SU-DHL-6 (cell line): ENCODE data around the gene MAP2.

Experiments used
- H2AFZ ChIP-seq: fragments of 200-600 bp; sonication (generic); 2 replicates; pipeline ENCODE4 v1.6.1; 2014; ENCODE audit warnings: low read depth, mild to moderate bottlenecking, moderate library complexity, mixed read lengths, antibody characterized with exemption, low read length; ENCODE audit not compliant: severe bottlenecking
- H3F3A ChIP-seq: fragments of 200-600 bp; shearing (Covaris generic); 2 replicates; pipeline ENCODE4 v1.6.0; 2016; ENCODE audit warnings: antibody characterized with exemption, mild to moderate bottlenecking; ENCODE audit not compliant: insufficient read depth
- H3K27ac ChIP-seq: fragments of 200-600 bp; sonication (generic); 2 replicates; pipeline ENCODE4 v1.5.1; 2016; ENCODE audit warnings: low read depth, mild to moderate bottlenecking, low read length, moderate library complexity, mixed read lengths
- H3K27me3 ChIP-seq: fragments of 200-600 bp; sonication (generic), shearing (Covaris generic); 2 replicates; pipeline ENCODE4 v1.6.0; 2014; ENCODE audit warnings: mild to moderate bottlenecking, low read length
- H3K36me3 ChIP-seq: fragments of 200-600 bp; sonication (generic); 2 replicates; pipeline ENCODE4 v1.6.1; 2014; ENCODE audit warnings: mild to moderate bottlenecking, low read length, mixed read lengths
- H3K4me2 ChIP-seq: fragments of 300-600, 200-600 bp; shearing (Covaris generic), sonication (generic); 2 replicates; pipeline ENCODE4 v1.6.0; 2014; ENCODE audit warnings: low read length, low read depth, mild to moderate bottlenecking; ENCODE audit not compliant: poor library complexity, severe bottlenecking
- H3K4me3 ChIP-seq: fragments of 200-600 bp; sonication (generic); 2 replicates; pipeline ENCODE4 v1.5.1; 2014; ENCODE audit warnings: antibody characterized with exemption, low read length, mild to moderate bottlenecking, mixed read lengths; ENCODE audit not compliant: insufficient read depth, poor library complexity, severe bottlenecking
- H3K79me2 ChIP-seq: fragments of 200-600 bp; sonication (generic); 2 replicates; pipeline ENCODE4 v1.6.1; 2014; ENCODE audit warnings: mild to moderate bottlenecking, low read length, moderate library complexity; ENCODE audit not compliant: insufficient read depth
- H3K9ac ChIP-seq: fragments of 200-600 bp; sonication (generic); 2 replicates; pipeline ENCODE4 v1.7.0; 2014; ENCODE audit warnings: mild to moderate bottlenecking, low read length
- H3K9me2 ChIP-seq: fragments of 200-600 bp; sonication (generic); replicated peaks from 2 replicates; pipeline ENCODE4 v1.6.1; 2014; ENCODE audit warnings: low read length; ENCODE audit not compliant: insufficient read depth
- H3K9me3 ChIP-seq: fragments of 200-600 bp; sonication (generic); 2 replicates; pipeline ENCODE4 v1.6.1; 2014; ENCODE audit warnings: low read length, mixed read lengths; ENCODE audit not compliant: insufficient read depth
- H4K20me1 ChIP-seq: fragments of 200-600 bp; sonication (generic); 2 replicates; pipeline ENCODE4 v1.6.1; 2014; ENCODE audit warnings: low read depth, mild to moderate bottlenecking, antibody characterized with exemption, low read length, moderate library complexity, mixed read lengths
- CTCF ChIP-seq: fragments of 200-600 bp; sonication (generic); IDR thresholded peaks from one replicate; pipeline ENCODE4 v1.5.1; 2017; ENCODE audit warnings: antibody characterized with exemption, mild to moderate bottlenecking, low read length, moderate library complexity; ENCODE audit not compliant: insufficient read depth, poor library complexity, severe bottlenecking
- EZH2phosphoT487 ChIP-seq: fragments of 200-600 bp; sonication (generic), shearing (Covaris generic); conservative IDR thresholded peaks from 2 replicates; pipeline ENCODE4 v1.6.1; 2018; ENCODE audit warnings: mild to moderate bottlenecking, antibody characterized with exemption, low read length, moderate library complexity, mixed read lengths

Gene MAP2

GRCh38 chr2:209666296-209666695 is 242.4 kb downstream of the MAP2 start:
- Histone ChIP-seq H3K36me3 (no peaks in the 10 kb centered on the region), H3K9me2 (no peaks in the 10 kb centered on the region), H3K4me3 (no peak overlapping the region), H3K27ac (no peak overlapping the region), H2AFZ (no peak overlapping the region), H3K27me3 (no peaks in the 10 kb centered on the region), H3K9me3 (no peaks in the 10 kb centered on the region), H3K79me2 (no peaks in the 10 kb centered on the region), H3K9ac (no peak overlapping the region), H3F3A (no peaks in the 10 kb centered on the region), H4K20me1 (no peaks in the 10 kb centered on the region), H3K4me2 (no peak overlapping the region)
- no peak for TF ChIP-seq EZH2phosphoT487
- no peak for TF ChIP-seq CTCF

DNA sequence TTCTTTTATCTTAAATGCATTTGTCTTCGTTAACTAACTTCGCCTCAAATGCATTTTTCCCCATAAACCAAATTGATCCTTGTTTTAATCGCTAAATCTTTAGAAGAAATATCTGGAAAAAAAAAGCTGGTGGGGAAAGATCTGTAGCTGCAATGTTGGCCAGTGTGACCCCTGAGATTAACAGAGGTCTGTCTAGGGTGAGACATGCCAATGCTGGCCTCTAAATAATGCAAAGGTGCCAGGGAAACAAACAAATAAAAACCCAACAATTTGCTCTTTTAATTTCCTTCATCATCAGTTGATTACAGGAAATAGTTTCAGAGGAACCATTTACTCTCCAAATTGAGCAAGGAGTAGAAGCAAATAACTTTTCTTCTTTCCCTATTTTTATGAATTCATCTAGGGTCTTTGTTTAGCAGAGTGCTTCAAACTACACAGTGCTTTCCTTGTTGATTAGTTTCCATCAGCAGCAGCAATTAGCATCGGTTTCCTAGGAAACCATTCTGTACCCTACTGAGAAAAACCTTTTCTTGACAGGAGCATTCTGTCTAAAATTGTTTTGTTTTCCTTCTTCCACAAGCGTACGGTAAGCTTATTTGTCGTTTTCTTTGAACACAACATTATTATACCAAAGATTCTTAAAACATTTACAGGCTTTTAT is 247.3 kb downstream of the MAP2 start:
- Histone ChIP-seq H3K27ac (no peak overlapping the region), H4K20me1 (no peaks in the 10 kb centered on the region), H3K79me2 (no peaks in the 10 kb centered on the region), H3K36me3 (no peaks in the 10 kb centered on the region), H3K9me2 (no peaks in the 10 kb centered on the region), H3K9ac (no peak overlapping the region), H2AFZ (no peak overlapping the region), H3F3A (no peaks in the 10 kb centered on the region), H3K9me3 (no peaks in the 10 kb centered on the region), H3K4me2 (no peak overlapping the region), H3K4me3 (no peak overlapping the region), H3K27me3 (no peaks in the 10 kb centered on the region)
- TF ChIP-seq CTCF (no peak), EZH2phosphoT487 (no peak)

DNA sequence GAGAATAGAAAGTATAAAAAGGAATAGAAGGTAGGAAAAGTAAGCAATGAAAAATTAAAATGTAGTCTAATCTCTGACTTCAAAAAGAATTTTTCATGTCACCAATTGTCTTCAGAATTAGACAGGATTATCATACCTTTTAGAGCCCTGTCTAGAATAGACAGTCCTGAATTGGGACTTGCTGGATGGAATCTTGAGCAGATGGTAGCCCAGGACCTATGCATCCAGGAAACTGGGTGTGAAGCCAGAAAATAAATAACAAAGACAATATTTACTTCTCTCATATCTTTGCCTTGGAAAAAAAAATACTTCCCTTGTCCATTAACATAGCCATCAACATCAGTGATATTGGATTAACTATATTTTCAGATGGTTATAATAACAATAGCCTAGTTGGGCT is 250.0 kb downstream of the MAP2 start:
- no peak overlapping the region for H2AFZ ChIP-seq
- H3K79me2 ChIP-seq: no peaks in the 10 kb centered on the region
- no peaks in the 10 kb centered on the region for H3K36me3 ChIP-seq
- no peak overlapping the region for H3K4me3 ChIP-seq
- H3K9ac ChIP-seq: no peak overlapping the region
- TF ChIP-seq EZH2phosphoT487 (no peak), CTCF (no peak)
- H3K27me3 ChIP-seq: no peaks in the 10 kb centered on the region
- H3K9me2 ChIP-seq: no peaks in the 10 kb centered on the region
- H3K9me3 ChIP-seq: no peaks in the 10 kb centered on the region
- H3K4me2 ChIP-seq: no peak overlapping the region
- H3F3A ChIP-seq: no peaks in the 10 kb centered on the region
- no peak overlapping the region for H3K27ac ChIP-seq
- no peaks in the 10 kb centered on the region for H4K20me1 ChIP-seq
